HEK293 (cell line): ENCODE measurements around the gene NIPBL.

ENCODE experiments used
- GLI2 ChIP-seq: fragments of 450-650 bp; formaldehyde crosslinking; IDR thresholded peaks from 2 replicates; pipeline ENCODE4; 2017; ENCODE audit warnings: missing biosample characterization, missing genetic modification characterization, low read depth, borderline replicate concordance
- PATZ1 ChIP-seq: fragments of 450-650 bp; formaldehyde crosslinking; IDR thresholded peaks from 2 replicates; pipeline ENCODE4 v1.5.1; 2016; ENCODE audit warnings: missing biosample characterization, missing genetic modification characterization
- REPIN1 ChIP-seq: fragments of 450-650 bp; formaldehyde crosslinking; IDR thresholded peaks from 2 replicates; pipeline ENCODE4 v1.5.1; 2017; ENCODE audit warnings: missing biosample characterization, missing genetic modification characterization, low read depth
- SETDB1 ChIP-seq: IDR thresholded peaks from one replicate; pipeline ENCODE4 v1.6.1; 2017; ENCODE audit warnings: mild to moderate bottlenecking, low read length, moderate library complexity, mixed read lengths; ENCODE audit not compliant: insufficient read length
- TRIM28 ChIP-seq: IDR thresholded peaks from 2 replicates; pipeline ENCODE4 v1.6.1; 2011; ENCODE audit warnings: low read length, control low read depth, borderline replicate concordance
- ZBTB6 ChIP-seq: fragments of 450-650 bp; formaldehyde crosslinking; IDR thresholded peaks from 2 replicates; pipeline ENCODE4 v1.5.1; 2017; ENCODE audit warnings: missing biosample characterization, missing genetic modification characterization
- ZFP69B ChIP-seq: fragments of 450-650 bp; formaldehyde crosslinking; IDR thresholded peaks from 2 replicates; pipeline ENCODE4 v1.5.1; 2016; ENCODE audit warnings: missing biosample characterization, missing genetic modification characterization
- ZIC2 ChIP-seq: fragments of 450-650 bp; formaldehyde crosslinking; IDR thresholded peaks from 2 replicates; pipeline ENCODE4 v1.5.1; 2016; ENCODE audit warnings: missing biosample characterization, missing genetic modification characterization
- ZNF114 ChIP-seq: fragments of 450-650 bp; formaldehyde crosslinking; IDR thresholded peaks from 2 replicates; pipeline ENCODE4 v1.5.0; 2017; ENCODE audit warnings: missing biosample characterization, missing genetic modification characterization
- ZNF16 ChIP-seq: fragments of 450-650 bp; formaldehyde crosslinking; IDR thresholded peaks from 2 replicates; pipeline ENCODE4 v1.5.1; 2016; ENCODE audit warnings: low read depth, missing biosample characterization, missing genetic modification characterization
- ZNF26 ChIP-seq: fragments of 450-650 bp; formaldehyde crosslinking; IDR thresholded peaks from 2 replicates; pipeline ENCODE4 v1.5.1; 2016; ENCODE audit warnings: missing biosample characterization, missing genetic modification characterization
- ZNF274 ChIP-seq, 2 experiments: fragments of 200-500 bp in 1 of 2; fragments of 450-650 bp in 1 of 2; sonication (Bioruptor generic) in 1 of 2; formaldehyde crosslinking in 1 of 2; IDR thresholded peaks; 2 replicates each; pipeline versions ENCODE4 v1.5.1 to v1.6.1; 2014 to 2016; ENCODE audit warnings: borderline replicate concordance in 1 of 2, inconsistent platforms in 1 of 2, low read length in 1 of 2, missing biosample characterization in 1 of 2, missing genetic modification characterization in 1 of 2
- ZNF366 ChIP-seq: fragments of 450-650 bp; formaldehyde crosslinking; conservative IDR thresholded peaks from 2 replicates; pipeline ENCODE4 v1.5.1; 2016; ENCODE audit warnings: missing biosample characterization, missing genetic modification characterization
- ZNF426 ChIP-seq: fragments of 450-650 bp; formaldehyde crosslinking; IDR thresholded peaks from 2 replicates; pipeline ENCODE4 v1.5.1; 2017; ENCODE audit warnings: missing biosample characterization, missing genetic modification characterization, mild to moderate bottlenecking, inconsistent platforms, moderate library complexity
- ZNF449 ChIP-seq: fragments of 450-650 bp; formaldehyde crosslinking; IDR thresholded peaks from 2 replicates; pipeline ENCODE4 v1.5.1; 2017; ENCODE audit warnings: missing biosample characterization, mild to moderate bottlenecking, missing genetic modification characterization, moderate library complexity
- ZNF548 ChIP-seq: fragments of 450-650 bp; formaldehyde crosslinking; IDR thresholded peaks from 2 replicates; pipeline ENCODE4 v1.5.1; 2016; ENCODE audit warnings: missing biosample characterization, missing genetic modification characterization
- ZNF560 ChIP-seq: fragments of 450-650 bp; formaldehyde crosslinking; IDR thresholded peaks from 2 replicates; pipeline ENCODE4 v1.5.1; 2017; ENCODE audit warnings: missing biosample characterization, missing genetic modification characterization, borderline replicate concordance
- ZNF561 ChIP-seq: fragments of 450-650 bp; IDR thresholded peaks from 2 replicates; pipeline ENCODE4 v1.5.1; 2018; ENCODE audit warnings: missing biosample characterization, missing genetic modification characterization, borderline replicate concordance
- ZNF621 ChIP-seq: fragments of 450-650 bp; formaldehyde crosslinking; IDR thresholded peaks from 2 replicates; pipeline ENCODE4 v1.5.1; 2017; ENCODE audit warnings: missing biosample characterization, missing genetic modification characterization
- ZNF624 ChIP-seq: fragments of 450-650 bp; formaldehyde crosslinking; IDR thresholded peaks from 2 replicates; pipeline ENCODE4 v1.5.1; 2017; ENCODE audit warnings: missing biosample characterization, missing genetic modification characterization
- ZNF639 ChIP-seq: fragments of 450-650 bp; formaldehyde crosslinking; IDR thresholded peaks from 2 replicates; pipeline ENCODE4 v1.5.1; 2016; ENCODE audit warnings: missing biosample characterization, missing genetic modification characterization
- ZNF664 ChIP-seq: fragments of 450-650 bp; formaldehyde crosslinking; IDR thresholded peaks from 2 replicates; pipeline ENCODE4 v1.5.1; 2016; ENCODE audit warnings: missing biosample characterization, missing genetic modification characterization
- ZNF776 ChIP-seq: fragments of 450-650 bp; formaldehyde crosslinking; IDR thresholded peaks from 2 replicates; pipeline ENCODE4 v1.5.0; 2017; ENCODE audit warnings: missing biosample characterization, missing genetic modification characterization, borderline replicate concordance
- ZNF777 ChIP-seq: fragments of 450-650 bp; formaldehyde crosslinking; IDR thresholded peaks from 2 replicates; pipeline ENCODE4 v1.5.1; 2017; ENCODE audit warnings: missing biosample characterization, missing genetic modification characterization, borderline replicate concordance
- ZNF843 ChIP-seq: fragments of 450-650 bp; formaldehyde crosslinking; IDR thresholded peaks from 2 replicates; pipeline ENCODE4 v1.5.1; 2016; ENCODE audit warnings: missing biosample characterization, missing genetic modification characterization
- ZSCAN4 ChIP-seq: fragments of 450-650 bp; formaldehyde crosslinking; IDR thresholded peaks from 2 replicates; pipeline ENCODE4 v1.5.1; 2017; ENCODE audit warnings: missing biosample characterization, missing genetic modification characterization
- TF ChIP-seq, protein P1 (sequence below): fragments of 450-650 bp; formaldehyde crosslinking; IDR thresholded peaks from 2 replicates; pipeline ENCODE4 v1.5.1; 2016; ENCODE audit warnings: missing biosample characterization, missing genetic modification characterization
- TF ChIP-seq, protein P2 (sequence below): fragments of 450-650 bp; formaldehyde crosslinking; IDR thresholded peaks from 2 replicates; pipeline ENCODE4; 2016; ENCODE audit warnings: missing biosample characterization, missing genetic modification characterization

The NIPBL gene

GRCh38 chr5:36876299-36876964 is at the start of gene NIPBL (continued):
- TF ChIP-seq ZNF114 (tag by site-specific recombination), result no peak
- TF ChIP-seq ZNF16 (tag by site-specific recombination), result no peak
- no peak for TF ChIP-seq ZNF843 (tag by site-specific recombination)
- TF ChIP-seq, protein P1, sequence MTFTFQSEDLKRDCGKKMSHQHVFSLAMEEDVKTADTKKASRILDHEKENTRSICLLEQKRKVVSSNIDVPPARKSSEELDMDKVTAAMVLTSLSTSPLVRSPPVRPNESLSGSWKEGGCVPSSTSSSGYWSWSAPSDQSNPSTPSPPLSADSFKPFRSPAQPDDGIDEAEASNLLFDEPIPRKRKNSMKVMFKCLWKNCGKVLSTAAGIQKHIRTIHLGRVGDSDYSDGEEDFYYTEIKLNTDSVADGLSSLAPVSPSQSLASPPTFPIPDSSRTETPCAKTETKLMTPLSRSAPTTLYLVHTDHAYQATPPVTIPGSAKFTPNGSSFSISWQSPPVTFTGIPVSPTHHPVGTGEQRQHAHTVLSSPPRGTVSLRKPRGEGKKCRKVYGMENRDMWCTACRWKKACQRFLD (tag by site-specific recombination), result no peak
- TF ChIP-seq TRIM28, result no peak
- no peak for TF ChIP-seq GLI2
- TF ChIP-seq SETDB1, result no peak
- no peak for TF ChIP-seq ZNF560
- TF ChIP-seq ZFP69B (tag by site-specific recombination), result peak; percentile 92
- 0 out of 2 replicates have a peak, but pooled peaks have one; percentile 3 for TF ChIP-seq PATZ1
- no peak; the same call in 1 of the 2 replicates for TF ChIP-seq REPIN1 (tag by site-specific recombination)
- no peak for TF ChIP-seq ZNF624 (tag by site-specific recombination)
- no peak for TF ChIP-seq ZNF777 (tag by site-specific recombination)
- TF ChIP-seq ZNF621 (tag by site-specific recombination), result no peak
- no peak for TF ChIP-seq ZNF548 (tag by site-specific recombination)
- peak; percentile 94 for TF ChIP-seq ZNF561
- TF ChIP-seq ZNF426 (tag by site-specific recombination), result 0 out of 2 replicates have a peak, but pooled peaks have one; percentile 2
- TF ChIP-seq ZNF776, result no peak
- TF ChIP-seq ZBTB6 (tag by site-specific recombination), result no peak
- no peak for TF ChIP-seq ZNF274 (IDR thresholded peaks at IDR 0.05; ENCODE audit: low read length)
- no peak for TF ChIP-seq ZNF274 (tag by site-specific recombination; IDR thresholded peaks at IDR 0.05; ENCODE audit: borderline replicate concordance)
- no peak for TF ChIP-seq ZNF664 (tag by site-specific recombination)
- TF ChIP-seq ZNF639 (tag by site-specific recombination), result no peak
- no peak for TF ChIP-seq ZNF449 (tag by site-specific recombination)
- TF ChIP-seq, protein P2, sequence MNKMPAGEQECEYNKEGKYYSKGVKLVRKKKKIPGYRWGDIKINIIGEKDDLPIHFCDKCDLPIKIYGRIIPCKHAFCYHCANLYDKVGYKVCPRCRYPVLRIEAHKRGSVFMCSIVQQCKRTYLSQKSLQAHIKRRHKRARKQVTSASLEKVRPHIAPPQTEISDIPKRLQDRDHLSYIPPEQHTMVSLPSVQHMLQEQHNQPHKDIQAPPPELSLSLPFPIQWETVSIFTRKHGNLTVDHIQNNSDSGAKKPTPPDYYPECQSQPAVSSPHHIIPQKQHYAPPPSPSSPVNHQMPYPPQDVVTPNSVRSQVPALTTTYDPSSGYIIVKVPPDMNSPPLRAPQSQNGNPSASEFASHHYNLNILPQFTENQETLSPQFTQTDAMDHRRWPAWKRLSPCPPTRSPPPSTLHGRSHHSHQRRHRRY (tag by site-specific recombination), result no peak
- no peak for TF ChIP-seq ZIC2 (tag by site-specific recombination)
- TF ChIP-seq ZSCAN4 (tag by site-specific recombination), result no peak; the same call in 1 of the 2 replicates
- 0 out of 2 replicates have a peak, but pooled peaks have one; percentile 9 for TF ChIP-seq ZNF366 (tag by site-specific recombination)
- TF ChIP-seq ZNF26, result no peak
